GM13976 (cell line): ENCODE data around the gene GGT5.

Experiments
- DNase-seq: peaks from one replicate; pipeline ENCODE4 v3.0.0; 2012; ENCODE audit warnings: low spot score
- in situ Hi-C: fragments of 300-500 bp; cut with MboI; formaldehyde crosslinking; loops from one replicate; pipeline ENCODE4 v1.12.0; 2022; ENCODE audit warnings: low sequenced_read_pairs, mixed read lengths, inconsistent platforms; ENCODE audit not compliant: unreplicated experiment
- TF ChIP-seq, protein P1 (sequence below): IDR thresholded peaks from 2 replicates; pipeline ENCODE4 v1.5.1; 2012; ENCODE audit warnings: borderline replicate concordance, mild to moderate bottlenecking; ENCODE audit not compliant: insufficient read depth; ENCODE audit errors: extremely low read depth, missing control alignments, control extremely low read depth

The GGT5 gene

DNA sequence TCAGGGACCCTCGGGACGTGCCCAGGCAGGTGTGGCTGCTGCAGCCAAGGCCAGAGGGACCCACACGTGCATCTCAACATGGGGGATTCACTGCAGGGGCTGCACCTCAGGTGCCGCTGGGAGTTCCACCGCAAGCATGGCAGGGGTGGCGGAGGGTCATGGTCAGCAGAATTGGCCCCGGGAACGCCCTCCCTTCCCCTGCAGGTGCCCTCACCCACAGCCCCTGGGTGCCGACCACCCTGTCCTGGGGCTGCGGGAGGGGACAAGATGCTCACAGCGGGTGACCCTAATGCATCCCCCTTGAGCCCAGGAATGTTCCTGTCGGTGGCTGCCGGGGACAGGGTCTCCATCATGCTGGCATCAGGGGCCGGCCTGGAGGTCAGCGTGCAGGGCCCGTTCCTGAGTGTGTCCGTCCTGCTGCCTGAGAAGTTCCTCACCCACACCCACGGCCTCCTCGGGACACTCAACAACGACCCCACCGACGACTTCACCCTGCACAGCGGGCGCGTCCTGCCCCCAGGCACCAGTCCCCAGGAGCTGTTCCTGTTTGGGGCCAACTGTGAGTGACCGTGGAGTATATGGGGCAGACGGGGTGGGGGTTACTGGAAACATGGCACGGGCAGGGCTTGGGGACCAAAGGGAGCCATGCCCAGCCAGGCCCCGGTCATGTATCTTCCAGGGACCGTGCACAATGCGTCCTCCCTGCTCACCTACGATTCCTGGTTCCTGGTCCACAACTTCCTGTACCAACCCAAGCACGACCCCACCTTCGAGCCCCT is 57.8 kb downstream of the GGT5 start:
- TF ChIP-seq, protein P1, sequence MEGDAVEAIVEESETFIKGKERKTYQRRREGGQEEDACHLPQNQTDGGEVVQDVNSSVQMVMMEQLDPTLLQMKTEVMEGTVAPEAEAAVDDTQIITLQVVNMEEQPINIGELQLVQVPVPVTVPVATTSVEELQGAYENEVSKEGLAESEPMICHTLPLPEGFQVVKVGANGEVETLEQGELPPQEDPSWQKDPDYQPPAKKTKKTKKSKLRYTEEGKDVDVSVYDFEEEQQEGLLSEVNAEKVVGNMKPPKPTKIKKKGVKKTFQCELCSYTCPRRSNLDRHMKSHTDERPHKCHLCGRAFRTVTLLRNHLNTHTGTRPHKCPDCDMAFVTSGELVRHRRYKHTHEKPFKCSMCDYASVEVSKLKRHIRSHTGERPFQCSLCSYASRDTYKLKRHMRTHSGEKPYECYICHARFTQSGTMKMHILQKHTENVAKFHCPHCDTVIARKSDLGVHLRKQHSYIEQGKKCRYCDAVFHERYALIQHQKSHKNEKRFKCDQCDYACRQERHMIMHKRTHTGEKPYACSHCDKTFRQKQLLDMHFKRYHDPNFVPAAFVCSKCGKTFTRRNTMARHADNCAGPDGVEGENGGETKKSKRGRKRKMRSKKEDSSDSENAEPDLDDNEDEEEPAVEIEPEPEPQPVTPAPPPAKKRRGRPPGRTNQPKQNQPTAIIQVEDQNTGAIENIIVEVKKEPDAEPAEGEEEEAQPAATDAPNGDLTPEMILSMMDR: no peak
- DNase-seq: no peak
- in situ Hi-C loops: no loop called here

DNA sequence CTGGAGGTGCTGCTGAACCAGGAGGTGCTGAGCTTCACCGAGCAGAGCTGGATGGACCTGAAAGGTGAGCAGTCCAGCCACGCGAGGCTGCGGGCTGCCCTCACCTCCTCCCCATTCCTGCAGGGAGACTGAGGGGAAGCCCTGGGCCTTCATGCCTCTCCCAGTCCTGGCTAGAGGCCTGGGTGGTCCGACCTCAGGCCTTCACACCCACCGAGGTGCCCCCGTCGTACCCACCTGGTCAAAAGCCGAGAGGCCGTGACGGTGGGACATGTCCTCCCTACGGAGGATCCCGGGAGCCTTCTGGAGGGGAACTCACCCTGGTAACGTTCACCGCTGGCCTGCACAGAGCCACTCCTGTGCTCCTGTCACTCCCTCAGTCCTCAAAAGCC is 58.5 kb downstream of the GGT5 start:
- DNase-seq: no peak
- TF ChIP-seq, protein P1: no peak
- in situ Hi-C loops: no loop called here

DNA sequence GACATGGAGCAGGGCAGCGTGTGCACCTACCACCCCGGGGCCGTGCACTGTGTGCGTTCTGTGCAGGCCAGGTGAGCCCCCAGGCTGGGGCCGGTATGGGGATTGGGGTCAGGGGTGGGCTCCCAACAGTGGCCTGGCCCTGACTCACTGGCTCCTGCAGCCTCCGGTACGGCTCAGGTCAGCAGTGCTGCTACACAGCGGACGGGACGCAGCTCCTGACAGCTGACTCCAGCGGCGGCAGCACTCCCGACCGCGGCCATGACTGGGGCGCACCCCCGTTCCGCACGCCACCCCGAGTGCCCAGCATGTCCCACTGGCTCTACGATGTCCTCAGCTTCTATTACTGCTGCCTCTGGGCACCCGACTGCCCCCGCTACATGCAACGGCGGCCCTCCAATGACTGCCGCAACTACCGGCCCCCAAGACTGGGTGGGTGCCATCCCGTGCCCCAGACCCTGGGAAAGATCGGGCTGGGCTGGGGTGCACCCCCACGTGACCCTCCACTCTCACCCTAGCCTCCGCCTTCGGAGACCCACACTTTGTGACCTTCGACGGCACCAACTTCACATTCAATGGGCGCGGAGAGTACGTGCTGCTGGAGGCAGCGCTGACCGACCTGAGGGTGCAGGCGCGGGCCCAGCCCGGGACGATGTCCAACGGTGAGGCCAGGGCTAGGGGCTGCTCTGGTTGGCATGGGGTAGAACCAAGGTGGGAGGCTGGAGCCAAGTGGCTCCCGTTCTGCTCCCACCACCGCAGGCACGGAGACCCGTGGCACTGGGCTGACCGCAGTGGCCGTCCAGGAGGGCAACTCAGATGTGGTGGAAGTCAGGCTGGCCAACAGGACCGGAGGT is 59.2 kb downstream of the GGT5 start:
- TF ChIP-seq, protein P1: no peak
- DNase-seq: no peak
- in situ Hi-C loops: no loop called here

DNA sequence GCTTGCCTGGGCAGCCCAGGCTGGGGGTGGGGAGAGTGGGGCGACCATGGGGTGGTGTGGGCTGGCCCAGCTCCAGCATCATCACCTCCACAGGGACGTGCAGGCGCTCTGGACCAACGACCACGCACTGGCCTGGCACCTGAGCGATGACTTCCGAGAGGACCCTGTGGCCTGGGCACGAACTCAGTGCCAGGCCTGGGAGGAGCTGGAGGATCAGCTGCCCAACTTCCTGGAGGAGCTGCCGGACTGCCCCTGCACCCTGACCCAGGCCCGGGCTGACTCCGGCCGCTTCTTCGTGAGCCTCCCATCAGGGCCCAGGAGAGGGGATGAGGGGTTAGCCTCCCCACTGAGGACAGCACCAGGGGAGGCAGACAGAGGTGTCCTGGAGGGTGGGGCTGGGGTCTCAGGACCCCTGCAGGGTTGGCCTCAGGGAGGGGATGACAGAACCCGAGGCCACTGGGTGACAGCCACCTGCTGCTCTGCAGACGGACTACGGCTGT is 59.8 kb downstream of the GGT5 start:
- in situ Hi-C loops: no loop called here
- no peak for DNase-seq
- TF ChIP-seq, protein P1: no peak

DNA sequence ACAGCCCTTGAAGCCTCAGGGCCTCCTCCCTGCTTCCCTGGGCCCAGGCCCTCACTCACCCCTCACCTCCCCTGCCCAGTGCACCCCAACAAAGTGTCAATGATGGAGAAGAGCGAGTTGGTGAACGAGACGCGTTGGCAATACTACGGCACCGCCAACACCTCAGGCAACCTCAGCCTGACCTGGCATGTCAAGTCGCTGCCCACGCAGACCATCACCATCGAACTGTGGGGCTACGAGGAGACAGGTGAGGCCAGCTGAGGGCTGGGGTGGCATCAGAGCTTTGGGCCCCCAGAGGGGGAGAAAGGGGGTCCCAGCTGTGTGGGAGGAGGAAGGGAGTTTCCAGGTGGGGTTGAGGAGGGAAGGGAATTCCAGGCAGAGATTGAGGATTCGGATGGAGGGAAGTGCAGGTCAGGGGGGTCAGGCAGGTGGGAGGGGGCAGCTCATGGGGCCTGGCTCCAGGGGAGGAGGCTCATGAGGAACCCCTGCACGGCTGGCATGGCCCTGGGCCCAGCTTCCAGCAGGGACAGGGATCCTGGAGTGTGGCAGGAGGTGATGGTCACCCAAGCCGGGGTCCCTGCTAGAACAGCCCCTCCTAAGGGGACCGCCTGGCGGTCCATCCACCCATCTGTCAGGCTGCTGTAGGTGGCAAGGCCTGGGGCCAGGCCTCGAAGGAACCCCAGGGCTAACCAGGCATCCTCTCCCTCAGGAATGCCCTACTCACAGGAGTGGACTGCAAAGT is 60.7 kb downstream of the GGT5 start:
- TF ChIP-seq, protein P1: no peak
- in situ Hi-C loops: no loop called here
- no peak for DNase-seq
